GM19452 (cell line): Measurements from ENCODE around the gene ISYNA1.
A peak's percentile ranks its signal among the peaks of the same experiment; 100 is the strongest.

Experiments
- ATAC-seq: cut with Tn5 transposase; IDR thresholded peaks from one replicate; pipeline ENCODE4 v1.9.1; 2021; ENCODE audit not compliant: unreplicated experiment

The ISYNA1 gene

DNA sequence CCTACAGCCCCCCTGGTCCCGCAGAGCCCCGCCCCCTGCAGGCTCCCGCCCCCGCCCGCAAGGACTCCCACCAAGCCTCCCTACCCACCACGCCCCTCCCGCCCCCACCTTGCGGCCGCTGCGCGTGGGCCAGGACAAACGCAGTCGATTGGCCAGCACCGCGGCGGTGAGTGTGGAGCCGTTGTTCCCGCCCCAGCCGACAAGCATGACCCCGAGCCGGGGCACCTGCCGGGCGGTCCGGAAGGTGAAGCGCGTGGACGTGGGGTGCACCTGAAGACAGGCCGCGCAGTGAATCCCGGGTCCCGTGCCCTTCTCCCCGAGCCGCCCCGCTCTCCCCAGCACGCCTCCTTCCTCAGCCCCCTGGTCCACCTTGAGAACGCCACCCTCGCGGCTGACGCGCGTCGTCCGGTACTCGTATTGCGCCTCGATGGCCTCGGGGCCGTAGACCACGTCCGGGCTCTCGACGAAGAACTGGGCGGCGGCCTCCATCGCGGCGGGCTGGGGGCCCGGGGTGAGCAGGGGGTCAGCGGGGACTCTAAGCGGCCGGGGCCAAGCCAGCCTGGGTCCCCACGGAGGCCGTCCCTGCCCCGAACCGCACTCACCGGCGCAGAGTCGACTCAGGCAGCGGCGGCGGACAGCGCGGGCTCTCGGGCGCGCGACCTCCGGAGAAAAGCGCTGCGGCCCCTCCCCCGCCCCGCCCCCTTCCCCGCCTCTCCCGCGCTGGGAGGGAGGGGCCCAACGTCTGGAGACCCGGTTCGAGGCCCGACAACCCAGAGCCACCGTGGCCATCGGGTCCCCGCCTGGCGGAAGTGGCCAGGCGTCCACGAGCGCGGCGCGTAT is at the start of gene ISYNA1:
ISYNA1 (minus strand) TSS at position 643 of the 840 bp plus-strand sequence; CDS start at position 489, 154 bp downstream.
- ATAC-seq: no peak

DNA sequence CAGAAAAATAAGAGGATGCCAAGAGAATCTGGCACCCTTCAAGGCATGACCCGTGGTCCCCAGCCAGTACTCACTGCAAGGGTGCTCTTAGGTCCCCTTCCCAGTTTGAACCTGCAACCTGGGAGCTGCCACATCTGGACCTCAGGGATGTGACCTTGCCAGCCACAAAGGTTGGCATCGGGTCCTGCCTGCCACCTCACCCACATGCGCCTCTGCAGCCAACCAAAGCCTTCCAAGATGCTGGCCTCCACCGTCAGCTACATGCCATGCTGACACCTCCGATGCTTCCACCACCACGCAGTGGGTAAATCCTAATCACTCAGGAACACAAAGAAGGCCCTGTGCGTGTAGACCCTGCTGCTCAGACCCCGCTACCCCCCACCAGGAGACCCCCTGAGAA is 48.8 kb upstream of the ISYNA1 start:
- no peak for ATAC-seq

DNA sequence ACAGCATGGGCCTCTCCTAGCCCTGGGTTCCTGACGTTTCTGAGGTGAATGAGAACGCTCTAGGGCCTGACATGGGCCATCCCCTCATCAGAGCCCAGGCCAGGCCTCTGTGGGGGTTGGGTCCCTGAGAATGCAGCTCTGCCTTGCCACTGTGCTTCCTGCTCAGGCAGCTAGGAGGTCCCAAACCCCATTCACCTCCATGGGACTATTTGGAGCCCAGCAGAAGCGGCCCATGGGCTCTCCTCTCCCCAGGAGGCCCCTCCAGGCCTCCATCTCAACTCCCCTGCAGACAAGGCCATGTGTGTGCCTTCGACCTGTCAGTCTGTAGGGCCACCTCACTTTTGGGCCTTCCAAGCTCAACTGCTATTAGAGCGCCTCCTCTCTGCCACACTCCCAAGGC is 47.1 kb upstream of the ISYNA1 start:
- ATAC-seq: no peak

DNA sequence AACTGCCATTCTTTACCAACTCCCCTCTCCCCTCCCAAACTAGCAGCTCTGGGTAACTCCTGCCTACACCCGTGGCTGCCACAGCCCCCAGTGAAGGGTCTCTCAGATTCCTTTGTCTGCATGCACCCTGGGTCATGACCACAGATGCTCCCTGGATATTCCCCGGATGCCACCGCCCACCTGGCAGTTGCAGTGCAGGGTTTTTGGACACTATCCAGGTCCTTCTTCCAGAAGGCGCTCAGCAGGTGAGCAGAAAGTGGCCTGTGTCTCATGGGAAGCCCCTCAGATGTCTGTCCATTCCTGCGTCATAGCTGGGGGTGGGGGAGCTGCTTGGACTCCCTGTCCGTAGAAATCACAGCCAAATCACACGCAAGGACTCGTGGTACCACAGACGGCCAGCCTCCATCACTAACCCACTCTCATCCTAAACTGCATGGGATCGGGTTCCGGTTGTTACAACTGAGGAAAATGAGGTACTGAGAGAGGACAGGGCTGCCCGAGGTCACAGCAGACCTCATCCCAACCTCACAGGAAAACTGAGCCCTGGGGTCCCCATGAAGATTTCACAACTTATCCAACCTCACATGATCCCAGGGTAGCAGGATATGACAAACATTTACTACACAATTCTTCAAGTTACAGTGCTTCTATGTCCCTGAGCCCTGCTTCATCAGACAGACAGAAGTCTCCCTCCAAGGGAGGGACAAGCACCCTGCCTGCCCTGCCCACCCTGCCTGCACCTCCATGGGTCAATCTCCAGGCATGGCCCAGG is 45.4 kb upstream of the ISYNA1 start:
- ATAC-seq: no peak

DNA sequence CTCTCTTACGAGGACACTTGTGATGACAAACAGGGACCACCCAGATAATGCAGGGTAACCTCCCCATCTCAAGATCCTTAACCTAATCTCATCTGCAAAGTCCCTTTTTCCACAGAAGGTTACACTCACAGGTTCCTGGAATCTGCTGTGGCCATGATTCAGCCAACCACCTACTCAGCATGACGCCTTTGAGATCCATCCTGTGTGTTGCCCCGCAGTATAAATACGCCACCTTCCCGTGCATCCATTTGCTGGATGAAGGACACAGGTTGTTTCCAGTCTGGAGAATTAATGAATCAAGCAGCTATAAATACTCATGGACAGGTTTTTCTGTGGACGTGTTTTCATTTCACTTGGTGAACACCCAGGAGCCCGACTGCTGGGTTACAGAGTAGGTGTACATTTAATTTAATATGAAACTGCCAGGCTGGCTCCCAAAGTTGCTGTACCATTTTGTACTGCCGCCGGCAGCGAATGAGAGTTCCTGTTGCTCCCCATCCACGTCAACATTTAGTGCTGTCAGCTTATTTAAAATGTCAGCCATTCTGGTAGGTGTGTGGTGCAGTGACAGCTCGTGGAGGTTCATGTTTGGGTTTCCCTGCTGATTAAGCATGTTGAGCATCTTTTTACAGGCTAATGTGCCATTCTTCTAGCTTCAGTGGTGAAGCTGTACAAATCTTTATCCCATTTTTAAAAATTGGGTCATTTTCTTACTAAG is 43.7 kb upstream of the ISYNA1 start:
- ATAC-seq: no peak

DNA sequence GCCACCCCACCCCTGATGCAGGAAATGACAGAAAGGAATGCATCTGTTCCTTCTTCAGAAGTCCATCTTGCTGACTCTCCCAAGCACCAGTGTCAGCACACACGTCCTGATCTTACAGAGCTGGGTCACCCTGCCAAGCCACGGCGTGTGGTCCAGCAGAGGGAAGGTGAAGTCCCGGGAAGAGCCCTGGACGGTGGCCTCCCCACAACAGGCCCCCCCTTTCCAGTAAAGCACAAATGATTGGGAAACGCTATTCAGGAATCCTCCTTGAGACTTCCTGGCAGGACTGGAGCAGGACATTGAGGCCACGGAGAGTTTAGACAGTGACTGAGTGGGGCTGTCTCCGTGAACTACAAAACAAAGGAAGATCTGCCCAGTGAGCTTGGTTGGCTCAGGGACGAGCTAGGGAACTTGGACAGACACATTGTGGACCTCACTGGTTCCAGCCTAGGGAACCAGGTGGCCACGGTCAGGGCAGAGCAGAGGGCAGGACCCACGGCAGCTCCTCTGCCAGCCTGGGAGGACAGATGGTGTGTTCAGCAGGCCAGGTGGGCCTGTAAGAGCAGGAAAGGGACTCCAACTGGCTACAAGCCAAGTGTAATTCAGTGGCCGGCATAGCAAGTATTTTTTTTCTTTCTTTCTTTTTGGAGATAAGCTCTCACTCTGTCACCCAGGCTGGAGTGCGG is 42.2 kb upstream of the ISYNA1 start:
- no peak for ATAC-seq

DNA sequence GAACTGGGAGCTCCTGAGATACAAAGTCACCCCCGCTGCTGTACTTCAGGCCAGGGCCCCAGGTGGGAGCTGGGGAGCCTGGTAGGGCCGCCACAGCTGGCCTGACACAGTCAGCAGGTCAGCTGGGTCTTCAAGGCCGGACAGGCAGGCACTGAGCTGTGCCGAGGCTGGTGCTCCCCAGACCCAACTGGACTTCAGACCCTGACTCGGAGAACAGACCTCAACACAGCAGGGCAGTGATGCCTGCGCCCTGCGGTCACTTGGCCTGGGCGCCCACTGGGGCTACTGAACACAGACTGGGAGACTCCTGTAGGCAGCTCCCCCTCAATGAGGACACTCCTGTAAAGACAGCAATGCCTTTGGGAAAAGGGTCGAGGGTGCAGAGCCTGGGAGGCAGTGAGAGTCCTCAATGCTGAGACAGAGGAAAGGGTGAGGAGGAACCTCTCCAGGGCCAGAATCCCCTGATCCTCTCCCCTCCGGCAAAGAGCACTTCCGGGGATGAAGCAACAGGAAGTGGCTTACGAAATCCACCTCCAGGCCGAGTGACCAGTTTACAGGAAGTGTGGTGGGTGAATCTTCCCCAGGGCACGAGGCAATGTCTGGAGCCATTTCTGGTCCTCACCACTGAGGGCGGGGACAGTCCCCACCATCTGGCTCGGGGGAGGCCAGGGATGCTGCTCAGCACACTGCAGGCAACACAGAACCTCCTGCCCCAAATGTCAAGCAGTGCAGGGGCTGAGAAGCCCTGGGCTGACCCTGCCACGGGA is 40.8 kb upstream of the ISYNA1 start:
- ATAC-seq: peak; percentile 72

DNA sequence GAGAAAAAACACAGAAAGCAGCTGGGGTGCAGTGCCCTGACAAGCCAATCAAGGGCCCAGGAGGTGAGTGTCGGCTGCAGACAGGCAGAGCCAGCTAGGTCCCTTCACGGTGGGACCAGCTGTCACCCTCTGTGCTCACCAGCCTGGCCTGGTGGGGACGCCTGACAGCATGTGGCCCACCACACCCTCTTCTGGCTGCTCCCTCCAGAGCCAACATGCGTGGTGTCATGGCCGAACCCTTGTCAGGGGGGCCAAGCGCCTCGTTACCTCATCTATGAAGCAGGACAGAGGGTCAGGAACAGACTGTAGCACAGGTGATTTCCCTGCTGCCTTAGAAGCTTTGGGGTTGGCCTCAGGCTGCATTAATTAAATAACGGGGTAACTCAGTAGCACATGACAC is 40.0 kb upstream of the ISYNA1 start:
- no peak for ATAC-seq

DNA sequence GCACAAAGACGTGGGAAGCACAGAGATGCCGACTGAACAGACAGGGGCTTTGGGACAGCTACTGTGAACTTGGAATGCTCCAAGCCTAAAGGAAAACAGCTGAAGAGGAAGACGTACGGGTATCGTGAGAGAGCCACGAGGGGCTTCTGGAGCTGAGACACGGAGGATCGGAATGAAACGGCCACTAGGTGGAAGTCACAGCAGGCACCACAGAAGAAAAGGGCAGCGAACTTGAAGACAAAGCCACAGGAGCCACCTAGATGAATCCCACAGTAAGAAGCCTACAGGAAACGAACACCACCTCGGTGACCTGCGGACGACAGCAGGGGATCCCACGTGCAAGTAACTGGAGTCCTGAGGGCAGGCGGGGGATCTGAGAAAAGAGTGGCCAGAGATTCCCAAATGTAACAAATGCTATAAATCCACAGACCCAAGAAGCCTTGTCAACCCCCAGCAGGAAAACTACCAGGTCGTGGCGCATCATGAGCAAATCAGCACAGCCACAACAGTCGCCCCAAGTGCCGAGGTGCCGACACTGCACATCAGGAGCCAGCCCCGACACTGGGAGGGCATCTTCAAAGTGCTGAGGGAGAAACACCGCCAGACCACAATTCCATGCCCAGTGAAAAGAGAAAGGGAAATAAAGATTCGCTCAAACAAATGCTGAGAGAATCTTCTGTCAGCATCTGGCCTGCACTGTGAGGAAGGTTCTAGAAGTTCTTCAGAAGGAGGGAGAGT is 39.3 kb upstream of the ISYNA1 start:
- ATAC-seq: no peak

DNA sequence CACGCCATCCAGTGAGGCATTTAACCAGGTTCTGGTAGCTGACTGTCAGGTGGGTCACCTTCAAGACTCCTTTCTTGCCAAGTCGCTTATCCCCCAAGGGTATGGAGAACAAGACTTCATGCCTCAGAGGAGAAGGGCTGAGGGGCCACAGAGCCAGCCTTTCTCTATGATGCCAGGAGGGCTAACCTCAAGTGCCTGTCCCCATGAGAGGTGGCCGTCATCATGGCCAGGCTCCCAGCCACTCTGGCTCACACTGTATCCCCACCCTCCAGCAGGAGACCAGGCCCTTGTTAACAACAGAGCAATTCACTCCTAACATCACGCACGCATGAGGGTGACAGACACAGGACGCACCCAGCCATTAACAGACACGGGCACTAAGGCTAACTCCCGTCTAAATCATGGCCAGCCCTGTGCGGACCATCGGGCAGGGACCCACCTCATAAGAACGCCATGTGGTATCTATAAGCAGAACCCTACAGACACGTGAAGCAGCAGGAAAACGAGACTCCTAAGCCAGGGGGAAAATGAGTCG is 38.6 kb upstream of the ISYNA1 start:
- no peak for ATAC-seq

DNA sequence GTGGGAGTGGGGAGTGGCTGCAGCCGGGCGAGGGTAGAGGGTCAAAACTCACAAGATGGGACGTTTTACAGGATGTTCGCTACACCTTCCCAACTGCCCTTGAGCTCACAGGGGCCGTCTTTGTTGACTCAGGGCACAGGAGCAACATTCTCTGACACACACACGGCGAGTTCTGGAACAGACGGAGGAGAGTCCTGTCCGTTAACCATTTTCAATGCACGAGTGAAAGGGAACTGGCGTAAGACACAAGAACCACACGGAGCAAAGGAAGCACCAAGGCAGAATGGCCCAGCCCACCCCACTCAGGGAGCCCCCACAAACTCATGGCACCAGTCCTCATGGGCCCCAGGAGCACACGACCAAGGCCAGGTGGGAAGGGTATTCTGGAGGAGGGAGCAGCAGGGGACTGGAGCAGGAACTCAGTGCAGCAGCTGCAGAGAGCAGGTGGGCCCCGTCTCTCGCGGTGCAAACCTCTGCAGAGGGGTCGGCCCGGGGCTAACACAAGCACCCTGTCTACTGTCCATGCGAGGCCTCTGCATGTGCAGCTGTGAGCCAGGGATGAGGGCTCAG is 37.9 kb upstream of the ISYNA1 start:
- ATAC-seq: no peak

DNA sequence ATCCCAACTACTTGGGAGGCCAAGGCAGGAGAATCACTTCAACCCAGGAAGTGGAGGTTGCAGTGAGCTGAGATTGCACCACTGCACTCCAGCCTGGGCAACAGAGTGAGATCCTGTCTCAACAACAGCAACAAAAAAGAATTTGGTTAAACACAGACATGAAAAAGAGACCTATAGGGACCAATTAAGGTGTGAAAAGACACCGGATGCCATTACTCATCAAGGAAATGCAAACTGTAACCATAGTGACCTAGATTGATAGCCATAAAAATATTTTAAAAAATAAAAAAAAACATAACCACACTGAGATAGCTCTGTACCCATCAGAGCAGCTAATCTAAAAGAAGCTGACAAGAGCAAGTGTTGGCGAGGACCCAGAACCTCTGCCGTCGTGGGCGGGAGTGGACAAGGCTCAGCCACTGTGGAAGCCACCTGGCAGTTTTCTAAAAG is 37.1 kb upstream of the ISYNA1 start:
- ATAC-seq: no peak

DNA sequence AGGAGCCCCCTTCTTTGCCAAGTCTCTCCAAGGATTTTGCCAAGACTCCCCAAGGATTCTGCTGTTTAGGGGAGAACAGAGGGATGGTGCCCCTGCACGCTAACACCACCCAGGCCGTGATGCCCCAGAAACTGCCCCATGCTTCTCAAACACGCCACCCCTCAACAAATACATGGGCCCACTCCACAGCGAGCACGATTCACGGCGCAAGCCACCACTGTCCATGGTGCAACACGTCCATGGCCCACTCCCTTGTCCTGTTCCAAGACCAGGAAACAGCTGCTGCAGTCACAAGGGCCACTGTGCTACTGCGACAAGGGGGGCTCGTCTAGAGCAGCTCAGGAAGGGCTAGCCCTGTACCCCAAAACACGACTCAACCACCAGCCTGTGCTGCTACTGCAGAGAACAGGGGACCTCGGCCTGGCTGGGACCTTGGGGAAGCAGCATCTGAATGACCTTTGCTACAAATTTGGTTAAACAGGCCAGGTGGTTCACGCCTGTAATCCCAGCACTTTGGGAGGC is 36.5 kb upstream of the ISYNA1 start:
- ATAC-seq: no peak

DNA sequence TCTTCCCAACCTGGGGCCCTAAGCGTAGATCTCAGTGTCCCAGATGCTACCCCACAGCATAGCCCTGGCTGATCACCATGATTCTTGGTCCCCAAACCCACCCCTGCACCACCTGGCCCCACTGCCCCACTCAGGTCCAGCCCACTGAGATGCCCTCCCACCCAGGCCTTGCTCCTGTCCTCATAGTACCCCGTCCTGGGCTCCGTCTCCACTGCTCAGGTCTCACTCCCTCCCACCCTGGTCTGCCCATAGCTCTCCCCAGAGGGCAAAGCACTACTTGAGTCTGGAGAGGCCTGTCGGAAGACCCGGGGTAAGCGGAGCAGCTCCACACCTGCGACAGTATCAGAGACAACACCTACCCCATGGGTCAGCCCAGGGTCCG is 35.8 kb upstream of the ISYNA1 start:
- no peak for ATAC-seq

DNA sequence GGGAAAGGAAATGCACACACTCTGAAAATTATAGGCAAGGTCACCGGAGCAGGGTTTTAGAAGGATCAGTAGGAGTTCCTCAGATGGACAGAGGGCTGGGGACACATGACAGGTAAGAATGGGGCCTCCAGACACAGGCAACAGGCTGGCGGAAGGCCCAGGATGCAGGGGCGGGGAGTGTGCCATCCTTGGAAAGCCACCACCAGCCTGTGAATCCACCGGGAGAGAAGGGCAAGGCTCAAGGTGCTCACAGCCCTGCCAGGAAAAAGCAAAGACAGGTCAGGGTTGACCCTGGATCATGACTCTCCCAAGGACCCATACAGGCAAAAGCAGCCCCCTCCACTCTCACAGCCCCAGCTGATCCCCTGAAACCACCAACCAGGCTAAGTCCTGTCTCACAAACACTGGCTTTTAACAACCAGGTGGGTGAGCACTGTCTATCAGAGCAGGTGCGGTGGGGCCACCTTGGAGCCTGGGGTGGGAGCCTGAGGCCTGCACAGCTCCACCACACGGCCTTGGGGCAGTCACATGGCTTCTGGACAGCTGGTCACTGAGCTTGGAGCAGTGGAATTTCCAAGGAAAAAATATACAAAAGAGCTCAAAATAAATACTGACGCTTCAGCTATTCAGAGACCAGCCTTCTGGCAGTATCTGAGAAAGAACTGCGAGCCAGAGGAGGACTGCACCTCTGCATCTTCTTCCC is 35.2 kb upstream of the ISYNA1 start:
- no peak for ATAC-seq

DNA sequence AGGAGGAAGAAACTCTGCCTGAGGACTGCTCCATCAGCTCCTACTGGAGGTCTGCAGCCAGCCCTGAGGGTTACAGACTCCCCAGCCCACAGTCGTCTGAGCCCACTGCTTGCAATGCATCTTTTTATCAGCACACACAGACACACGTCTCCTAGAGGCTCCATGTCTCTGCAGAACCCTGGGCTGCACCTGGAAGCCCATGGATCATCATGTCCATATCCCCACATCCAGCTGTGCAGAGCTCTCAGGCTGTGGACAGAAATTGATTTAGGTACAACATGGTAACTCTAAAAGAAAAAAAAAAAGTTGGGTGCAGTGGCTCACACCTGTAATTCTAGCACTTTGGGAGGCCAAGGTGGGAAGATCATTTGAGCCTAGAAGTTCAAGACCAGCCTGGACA is 32.9 kb upstream of the ISYNA1 start:
- ATAC-seq: no peak

DNA sequence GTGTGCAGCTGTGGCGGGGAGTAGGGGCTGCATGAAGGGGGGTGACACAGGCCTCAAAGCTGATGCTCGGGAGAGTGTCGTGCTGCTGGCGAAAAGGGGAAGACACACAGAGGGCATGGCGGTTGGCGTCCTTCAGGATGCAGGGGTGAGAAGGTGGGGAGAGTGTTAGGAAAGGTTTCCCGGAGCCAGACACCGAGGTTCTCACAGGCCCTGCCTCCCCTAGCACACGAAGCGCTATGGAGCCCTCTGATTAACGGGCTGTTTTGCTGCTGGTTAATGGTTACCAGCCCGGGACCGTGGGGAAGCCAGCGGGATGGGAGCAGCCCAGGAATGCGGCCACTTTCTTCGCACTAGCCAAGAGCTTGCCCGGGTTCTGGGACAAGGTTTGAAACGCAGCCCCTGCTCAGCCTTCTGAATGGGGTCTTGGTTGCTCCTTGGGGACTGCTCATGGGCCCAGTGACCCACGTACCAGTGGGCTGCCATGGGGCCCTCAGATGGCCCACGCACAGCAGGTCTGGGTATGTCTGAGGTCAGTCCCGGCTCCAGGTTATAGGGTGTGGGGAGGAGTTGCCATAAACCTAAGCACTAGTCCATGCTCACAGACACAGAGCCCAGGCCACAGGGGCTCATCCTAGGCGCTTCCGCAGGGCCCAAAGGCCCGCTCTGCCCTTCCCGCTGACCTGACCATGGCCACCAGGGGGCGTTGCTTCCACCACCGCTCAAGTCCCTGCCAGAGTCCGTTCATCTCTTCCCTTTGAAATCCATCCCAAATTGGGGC is 31.3 kb upstream of the ISYNA1 start:
- no peak for ATAC-seq
